HG03097 (cell line): ENCODE data around the gene DOCK9.
"Not testable (repeated sequence)": the region's sequence is repeated elsewhere in the genome, so short reads cannot be mapped to it uniquely, and the experiment has no call there.

Source experiments
- ATAC-seq: cut with Tn5 transposase; IDR thresholded peaks from one replicate; pipeline ENCODE4 v1.9.1; 2021; ENCODE audit not compliant: unreplicated experiment, low FRiP score

The DOCK9 gene

DNA sequence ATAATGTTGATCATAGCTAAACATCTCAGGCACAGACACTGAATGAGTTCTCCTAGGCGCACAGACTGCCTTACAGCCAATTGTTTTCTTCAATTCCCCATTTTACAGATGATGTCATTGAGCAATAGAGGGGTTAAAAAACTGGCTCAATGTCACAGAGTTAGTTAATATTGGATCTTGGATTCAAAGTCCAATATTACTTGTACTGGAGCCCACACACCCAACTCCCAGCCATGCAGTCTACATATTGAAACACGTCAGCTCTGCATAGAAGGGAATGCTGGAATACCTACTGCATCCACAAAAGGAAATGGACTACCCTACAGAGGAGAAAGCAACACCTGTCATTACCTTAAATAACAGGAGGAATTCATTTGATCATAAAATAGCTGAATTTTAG lies 149.2 kb downstream of the DOCK9 start:
- ATAC-seq, result no peak

DNA sequence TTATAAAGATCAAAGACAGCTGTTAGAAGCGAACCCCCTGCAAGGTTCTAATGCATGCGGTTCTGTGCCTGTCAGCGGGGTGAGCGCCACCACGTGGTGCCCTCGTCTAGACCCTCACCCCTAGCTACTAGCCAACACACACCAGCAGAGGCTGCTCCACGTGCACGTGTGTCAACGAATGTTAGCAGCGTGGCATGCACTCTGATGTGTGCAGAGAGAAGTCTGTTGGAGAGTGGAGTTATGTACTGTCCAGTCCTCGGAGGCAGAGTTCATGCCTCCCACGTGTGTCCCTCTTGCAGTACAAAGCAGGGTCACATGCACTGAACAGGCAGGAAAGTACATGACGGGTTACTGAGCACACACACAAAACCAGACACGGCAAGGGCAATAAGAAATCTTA lies 150.4 kb downstream of the DOCK9 start:
- ATAC-seq, result no peak

DNA sequence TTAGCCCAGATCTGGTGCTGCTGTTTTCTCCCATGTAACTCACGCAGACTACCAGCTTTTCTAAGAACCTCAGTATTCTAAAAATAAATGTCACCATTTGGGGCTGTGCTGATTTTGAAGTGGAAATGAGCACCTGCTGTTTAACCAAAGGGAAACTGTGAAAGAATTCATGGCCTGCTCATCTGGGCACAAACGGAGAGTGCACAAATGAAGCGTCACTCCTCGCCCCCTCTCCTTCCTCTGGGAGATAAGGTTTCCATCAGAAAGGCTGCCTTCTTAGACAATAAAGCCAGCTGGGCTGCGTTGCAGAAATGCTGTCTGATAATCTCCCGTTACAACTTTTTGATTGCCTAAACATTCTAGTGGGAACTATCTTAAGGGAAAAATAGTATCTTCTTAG lies 151.7 kb downstream of the DOCK9 start:
- ATAC-seq, result no peak

DNA sequence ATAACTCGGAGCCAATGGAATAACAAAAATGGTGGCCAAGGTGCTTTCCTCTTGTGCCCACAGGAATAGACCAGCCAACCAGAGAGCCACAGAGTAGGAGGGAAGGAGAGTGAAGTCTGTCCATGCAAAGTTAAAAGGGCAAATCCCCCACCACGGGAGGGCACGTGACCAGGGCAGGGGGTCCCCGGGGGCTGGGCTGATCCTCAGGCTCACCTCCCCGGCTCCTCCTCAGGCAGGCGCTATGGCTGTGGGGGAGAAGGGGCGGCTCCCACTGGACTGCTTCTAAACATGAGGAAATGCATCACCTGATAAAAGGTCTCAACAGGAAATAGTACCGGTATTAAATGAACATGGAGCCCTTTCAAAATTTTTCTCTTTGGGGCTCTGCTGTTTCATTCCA lies 152.2 kb downstream of the DOCK9 start:
- ATAC-seq, result no peak

DNA sequence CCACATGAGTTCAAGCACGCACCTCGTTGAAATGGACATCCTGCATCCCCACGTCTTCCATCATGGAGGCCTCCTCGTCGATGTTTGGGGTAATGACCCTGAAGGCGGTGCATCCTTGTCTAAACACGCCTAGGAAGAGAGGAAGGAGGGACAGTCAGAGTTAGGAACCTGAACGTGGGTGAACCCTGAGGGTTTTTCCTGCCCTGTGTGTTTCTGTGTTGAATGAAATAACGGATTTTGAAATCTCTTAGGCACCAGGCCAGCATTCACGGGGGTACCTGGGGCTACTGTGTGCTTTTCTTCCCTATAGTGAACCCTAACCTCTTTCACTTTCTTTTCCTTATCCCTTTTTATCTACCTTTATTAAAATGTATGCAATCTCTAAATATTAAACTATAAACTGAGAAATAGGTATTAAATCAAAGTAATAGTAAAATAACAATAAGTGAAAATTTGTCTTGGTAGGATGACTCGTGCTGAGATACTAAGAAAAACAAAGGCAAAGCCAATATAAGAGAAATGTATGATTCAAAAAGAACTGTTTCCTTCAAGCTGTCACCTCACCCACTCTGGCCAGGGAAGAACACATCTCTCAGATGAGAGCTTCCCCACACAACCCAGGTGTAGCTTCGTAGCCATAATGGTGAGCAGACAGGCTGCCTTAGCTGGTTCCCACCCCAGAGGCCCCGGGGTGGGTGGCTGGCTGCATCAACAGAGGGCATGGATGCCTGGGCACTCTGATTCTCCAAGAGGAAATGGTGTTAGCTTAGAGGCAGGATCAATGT lies 153.3 kb downstream of the DOCK9 start:
- no peak for ATAC-seq

DNA sequence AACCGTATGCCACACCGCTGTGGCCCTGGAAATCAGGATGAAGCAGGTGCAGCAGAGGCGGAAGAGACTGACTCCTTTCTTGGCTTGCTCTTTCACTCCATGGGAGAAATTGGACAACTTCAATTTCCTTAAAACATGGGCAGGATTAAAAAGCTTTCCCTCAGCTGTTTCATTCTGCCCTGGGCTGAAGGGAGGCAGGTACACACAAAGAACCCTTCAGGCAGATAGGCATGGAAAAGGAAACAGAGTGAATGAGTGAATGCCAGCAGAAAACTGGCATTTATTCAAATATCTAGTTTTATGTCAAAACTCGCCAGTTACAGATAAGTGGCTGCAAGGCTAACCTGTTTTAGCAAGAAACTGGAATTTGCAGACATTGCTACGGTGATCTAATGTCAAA lies 154.4 kb downstream of the DOCK9 start:
- ATAC-seq, result no peak

DNA sequence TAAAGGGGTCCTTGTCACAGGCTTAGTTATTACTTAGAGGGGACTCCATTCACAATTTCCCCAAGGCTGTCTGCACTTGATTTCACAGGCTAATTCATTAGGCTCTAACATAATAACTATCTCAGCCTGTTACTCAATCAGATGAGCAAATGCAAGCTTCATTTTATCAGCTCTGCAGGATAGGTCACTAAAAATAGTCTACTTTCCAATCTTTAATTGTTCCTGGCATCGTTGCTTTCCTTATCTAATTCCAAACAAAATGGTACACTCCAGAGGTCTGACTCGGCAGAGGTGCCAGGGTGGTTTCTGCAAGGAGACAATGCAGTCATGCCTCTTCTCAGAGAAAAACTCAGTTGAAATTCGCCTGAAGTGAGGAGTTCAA lies 155.6 kb downstream of the DOCK9 start:
- ATAC-seq, result no peak

DNA sequence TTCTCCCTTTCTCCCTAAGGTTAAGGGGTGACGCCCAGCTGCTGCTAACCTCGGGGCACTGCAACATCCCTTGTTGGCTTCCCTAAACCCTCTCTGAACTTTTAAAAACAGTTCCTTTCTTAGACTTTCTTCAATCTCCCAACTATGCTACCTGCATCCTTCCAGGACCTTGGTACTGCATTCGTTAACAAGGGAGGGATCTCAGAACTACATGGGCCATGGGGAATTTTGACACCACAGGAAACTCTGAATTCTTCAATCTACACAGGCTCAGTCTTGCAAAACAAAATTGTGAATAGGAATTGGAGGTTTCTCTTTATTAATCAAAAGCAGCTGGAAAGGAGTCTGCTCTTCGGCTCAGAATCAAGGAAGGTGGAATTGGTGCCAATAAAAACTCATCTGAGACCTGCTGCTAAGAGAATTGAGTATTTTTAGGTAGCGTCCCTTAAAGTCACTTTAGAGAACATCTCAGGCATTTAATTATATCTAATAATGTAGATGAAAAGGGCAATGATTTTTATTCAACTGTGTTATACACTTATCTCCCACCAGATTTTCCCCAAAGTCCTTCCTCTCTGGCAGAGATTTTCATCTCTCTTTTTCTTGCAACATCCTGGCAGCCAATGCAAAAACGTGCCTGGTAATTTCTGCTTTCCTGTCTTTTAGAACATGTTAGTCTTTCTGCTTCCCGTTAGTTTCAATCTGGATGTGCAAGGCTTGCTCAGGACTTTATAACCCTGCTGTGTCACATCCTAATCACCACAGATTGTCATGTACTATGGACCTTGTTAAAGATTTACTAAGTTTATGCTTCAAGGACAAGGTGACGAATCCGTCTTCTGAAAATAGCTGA lies 156.3 kb downstream of the DOCK9 start:
- ATAC-seq, result no peak

DNA sequence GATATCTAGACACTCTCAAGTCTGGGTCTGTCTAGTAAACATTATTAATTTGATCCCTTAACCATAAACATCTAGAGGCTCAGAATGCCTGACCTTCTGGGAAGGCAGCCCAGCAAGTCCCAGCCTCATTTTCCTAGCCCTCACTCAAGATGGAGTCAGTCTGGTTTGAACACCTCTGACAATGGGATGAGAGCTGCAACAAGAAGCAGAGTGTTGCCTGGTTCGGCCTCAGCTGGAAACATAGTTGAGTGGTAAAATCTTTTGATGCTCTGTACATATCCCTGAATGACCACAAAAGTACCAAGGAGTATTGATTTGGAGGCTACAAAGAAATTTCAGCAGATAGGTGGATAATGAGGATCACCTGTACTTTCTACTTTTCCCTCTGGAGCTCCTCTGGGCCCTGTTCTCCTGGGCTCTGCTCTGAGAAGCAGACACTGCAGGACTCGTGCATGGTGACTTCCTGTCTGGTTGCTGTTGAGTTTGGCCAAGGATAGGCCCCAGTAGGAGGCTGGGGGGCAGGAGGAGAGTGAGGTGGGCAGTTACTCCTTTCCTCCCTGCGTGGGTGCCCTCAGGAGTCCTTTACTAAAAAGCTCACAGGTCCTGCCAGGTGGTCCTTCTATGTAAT lies 157.0 kb downstream of the DOCK9 start:
- no peak for ATAC-seq

DNA sequence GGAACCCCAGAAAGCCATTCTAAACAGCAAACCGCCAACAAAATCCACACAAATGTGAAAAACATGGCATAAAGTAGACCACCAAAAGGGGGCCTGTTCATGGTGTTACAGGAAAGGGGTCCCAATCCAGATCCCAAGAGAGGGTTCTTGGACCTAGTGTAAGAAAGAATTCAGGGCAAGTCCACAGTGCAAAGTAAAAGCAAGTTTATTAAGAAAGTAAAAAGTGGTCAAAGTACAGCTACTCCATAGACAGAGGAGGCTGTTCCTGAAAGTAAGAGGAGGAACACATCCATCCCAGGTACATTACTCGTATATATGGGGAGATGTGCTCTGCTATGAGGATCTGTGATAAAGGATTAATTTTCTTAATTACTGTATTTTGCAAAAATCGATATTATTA lies 157.6 kb downstream of the DOCK9 start:
- no peak for ATAC-seq

DNA sequence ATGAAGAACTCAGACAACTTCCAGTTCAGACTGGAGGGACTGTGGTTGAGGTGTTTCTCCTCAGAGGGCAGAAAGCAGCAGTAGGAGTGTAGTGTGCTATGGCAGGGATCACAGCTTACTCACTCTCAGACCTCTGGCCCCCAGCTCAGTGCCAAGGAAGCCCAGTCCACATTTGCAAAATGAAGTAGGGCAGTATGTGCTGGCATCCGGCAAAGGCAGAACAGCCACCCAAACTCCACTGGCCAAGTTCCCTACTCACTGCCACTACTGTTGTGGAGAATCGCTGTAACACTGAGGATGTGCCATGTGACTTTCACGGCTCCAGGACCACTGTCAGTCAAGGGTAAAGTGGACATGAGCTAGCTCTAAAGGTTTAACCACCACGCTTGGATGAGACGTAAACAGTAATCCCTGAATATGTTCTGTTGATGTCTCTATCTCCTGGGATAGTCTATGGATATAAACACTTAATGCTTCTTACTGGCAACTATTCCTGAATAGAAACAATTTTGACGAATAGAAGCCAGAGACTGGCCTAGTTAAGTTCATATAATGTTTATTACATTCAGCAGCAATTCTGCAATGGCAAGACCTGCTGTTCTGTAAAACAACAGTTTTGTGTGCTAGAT lies 158.4 kb downstream of the DOCK9 start:
- ATAC-seq, result no peak

DNA sequence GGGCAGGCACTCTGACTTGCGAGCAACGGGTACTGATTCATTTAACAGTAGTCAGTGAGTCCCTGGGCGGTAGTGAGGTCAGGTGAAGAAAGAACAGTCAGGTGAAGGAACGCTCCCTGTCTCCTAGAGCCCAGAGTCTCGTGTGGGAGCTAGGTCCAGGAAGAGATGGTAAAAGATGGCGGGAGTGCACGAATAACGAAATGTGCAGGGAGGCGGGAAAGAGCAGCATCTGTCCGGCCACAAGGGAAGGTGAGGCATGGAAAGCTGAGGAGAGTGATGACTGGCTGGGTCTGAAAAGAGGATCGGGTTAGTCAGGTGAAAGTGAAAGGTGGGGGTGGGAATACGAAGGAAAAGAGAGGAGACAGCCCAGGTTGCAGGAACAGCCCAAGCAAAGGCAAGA lies 161.5 kb downstream of the DOCK9 start:
- no peak for ATAC-seq

DNA sequence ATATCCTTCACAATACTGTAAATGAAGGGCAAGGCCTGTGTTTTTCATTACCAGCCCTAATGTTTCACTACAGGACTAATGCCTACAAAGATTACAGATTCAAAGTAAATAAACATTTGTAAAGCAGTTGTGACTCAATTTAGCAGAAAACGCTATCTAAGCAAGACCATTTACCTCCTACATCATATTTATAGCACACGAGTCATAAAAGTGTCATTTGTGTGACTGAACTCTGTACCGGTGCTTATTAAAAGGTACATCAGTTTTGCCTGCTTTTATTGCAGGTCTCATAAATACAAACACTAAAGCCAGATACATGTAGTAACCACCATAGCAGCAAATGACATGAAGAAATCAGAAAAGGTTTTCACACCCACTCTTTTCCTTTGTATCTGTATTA lies 163.9 kb downstream of the DOCK9 start:
- no peak for ATAC-seq

DNA sequence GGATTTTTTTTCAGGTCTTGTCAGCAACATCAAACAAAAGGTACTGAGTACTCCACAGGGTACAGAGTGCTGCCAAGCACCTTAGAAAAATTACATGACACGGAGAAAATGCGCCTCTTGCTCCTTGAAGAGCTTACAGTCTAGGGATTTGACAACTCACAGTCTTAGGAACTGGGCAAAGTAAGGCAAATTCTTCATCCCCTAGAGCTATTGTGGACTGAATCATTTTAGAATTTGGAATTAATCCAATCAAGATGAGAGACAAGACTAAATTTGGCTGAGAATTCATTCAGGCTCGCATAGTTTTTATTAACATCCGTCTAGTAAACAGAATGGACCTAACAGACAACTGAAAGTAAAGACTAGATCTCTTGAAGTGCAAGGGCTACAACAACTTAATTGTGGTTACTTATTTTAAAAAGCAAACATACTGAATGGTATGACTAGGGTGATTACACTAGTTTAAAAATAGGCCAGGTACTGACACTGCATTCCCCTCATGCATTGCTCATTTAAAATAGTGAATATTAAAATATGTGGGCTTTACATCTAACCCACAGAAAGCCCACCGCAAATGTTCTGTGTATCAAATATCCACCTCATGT lies 165.6 kb downstream of the DOCK9 start:
- ATAC-seq, result not testable (repeated sequence)

DNA sequence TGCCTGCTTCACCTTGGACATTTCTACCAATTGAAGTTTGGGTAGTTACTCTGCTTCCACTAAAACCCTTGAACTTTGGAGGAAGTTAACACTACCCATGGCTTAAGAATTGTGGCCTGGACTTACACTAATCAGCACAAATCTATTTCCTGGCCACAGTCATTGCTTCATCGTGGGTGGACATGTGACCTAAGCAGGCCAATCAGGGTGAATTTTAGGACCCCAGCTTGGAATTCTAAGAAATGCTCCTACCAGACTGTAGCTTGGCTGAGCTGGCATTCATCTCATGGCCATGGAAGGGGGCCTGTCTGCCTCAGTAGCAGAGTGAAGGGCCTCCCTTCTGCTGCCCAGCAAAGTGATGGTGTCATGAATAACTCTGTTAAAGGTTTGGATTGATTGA lies 167.1 kb downstream of the DOCK9 start:
- ATAC-seq, result no peak

DNA sequence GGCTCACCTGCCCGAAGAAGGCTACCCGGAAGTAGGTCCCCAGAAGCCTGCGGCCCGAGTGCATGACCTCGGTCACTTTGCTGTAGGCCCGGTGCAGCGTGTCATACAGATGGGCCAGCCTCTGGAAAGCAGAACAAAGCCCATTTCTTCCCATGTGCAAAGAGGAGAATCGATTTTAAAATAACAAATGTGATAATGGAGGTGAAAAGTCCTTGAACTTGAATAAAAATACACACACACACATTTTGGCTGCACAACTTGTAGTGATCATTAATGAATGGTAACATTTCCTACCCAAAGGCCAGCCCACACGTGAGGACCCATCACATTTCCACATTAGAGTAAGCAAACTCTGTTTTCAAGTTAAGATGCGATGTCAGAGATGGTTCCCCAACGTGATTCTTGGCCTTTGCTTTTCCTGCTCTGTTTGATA lies 168.5 kb downstream of the DOCK9 start:
- ATAC-seq, result no peak

DNA sequence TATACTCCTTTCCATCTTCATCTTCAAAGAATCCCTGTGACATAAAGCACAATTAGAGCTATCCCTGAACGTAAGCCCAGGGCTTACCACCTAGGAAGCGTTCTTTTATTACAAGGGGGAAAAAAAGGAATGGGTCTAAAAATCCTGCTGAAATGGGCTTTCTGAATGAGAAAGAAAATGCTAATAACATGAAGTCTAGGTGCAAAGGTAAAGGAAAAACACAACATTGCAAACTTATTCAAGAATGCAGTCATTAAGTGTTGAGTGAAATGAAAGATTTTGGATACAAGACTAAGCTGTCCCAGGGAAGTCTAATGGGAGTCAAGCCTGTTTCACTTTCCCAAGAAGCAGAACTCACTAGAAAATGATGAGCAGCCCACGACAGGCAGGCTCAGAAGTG lies 170.1 kb downstream of the DOCK9 start:
- ATAC-seq, result no peak

DNA sequence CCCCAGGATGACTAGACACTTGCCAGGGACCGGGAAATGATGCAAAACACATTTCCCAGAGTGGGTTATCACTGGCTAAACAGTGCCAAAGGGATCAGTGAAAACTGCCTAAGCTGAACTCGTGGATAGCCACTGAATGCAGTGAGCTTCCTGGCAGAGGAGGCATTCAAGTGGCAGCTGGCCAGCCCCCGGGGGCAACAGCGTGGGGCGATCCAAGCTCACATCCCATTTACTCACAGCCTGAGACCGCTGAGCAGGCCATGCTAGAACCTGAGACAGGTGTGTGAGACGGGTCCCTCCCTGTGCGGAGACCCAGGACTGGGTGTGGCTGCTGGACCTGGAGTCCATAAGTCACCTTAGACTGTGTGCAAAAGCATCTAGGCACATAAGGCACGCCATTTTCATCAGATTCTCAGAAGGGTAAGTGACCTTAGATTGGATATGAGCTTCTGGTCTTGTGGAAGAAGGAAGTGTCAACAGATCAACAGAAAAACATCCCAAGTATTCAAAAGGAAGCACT lies 173.5 kb downstream of the DOCK9 start:
- ATAC-seq, result no peak

DNA sequence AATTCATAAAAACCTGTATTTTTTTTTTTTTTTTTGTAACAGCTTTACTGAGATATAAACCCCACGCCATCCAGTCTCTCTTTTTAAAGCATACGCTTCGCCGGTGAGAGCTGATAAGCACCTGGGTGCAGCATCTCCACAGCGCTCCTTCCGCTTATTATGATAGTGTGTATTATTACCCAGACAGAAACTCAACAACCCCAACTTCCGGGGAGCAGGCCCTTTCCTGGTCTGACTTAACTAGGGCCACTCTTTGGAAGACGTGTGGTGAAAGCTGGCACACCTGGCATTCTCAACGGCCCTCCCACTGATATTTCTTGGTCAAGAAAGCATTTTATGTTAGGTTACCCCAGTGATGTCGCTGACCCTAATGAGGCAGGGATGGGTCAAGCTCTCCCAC lies 173.9 kb downstream of the DOCK9 start:
- no peak for ATAC-seq

DNA sequence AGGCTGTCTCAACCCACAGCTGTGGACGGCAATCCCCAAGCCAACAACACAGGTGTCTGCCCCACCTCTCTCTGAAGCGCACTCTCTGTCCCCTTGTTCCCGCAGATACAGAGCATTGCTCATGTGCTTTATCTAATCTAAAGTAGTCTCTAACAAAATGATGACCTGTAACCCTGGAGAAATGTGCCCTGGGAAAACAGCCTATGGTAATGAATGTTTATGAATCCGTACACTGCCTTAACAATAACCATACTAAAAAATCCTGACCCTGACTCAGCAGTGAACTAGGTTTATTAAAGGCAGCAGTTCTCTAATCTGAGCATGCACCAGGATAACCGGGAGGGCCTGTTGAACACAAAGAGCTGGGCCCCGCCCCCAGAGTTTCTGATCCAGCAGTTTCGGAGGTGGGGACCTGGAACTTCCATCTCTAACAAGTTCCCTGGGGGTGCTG lies 174.7 kb downstream of the DOCK9 start:
- no peak for ATAC-seq
